ENCODE data around the gene LZTS3. TPM values are rescaled to one million over a fixed set of nuclear protein-coding genes. Genes with fewer than 3 reads are reported as not detected.
A peak's percentile ranks its signal among the peaks of the same experiment; 100 is the strongest.
"Not testable (repeated sequence)": the region's sequence is repeated elsewhere in the genome, so short reads cannot be mapped to it uniquely, and the experiment has no call there.

The LZTS3 gene
- total RNA-seq, 1 donor from 2014 or later, result 12.0 TPM

DNA sequence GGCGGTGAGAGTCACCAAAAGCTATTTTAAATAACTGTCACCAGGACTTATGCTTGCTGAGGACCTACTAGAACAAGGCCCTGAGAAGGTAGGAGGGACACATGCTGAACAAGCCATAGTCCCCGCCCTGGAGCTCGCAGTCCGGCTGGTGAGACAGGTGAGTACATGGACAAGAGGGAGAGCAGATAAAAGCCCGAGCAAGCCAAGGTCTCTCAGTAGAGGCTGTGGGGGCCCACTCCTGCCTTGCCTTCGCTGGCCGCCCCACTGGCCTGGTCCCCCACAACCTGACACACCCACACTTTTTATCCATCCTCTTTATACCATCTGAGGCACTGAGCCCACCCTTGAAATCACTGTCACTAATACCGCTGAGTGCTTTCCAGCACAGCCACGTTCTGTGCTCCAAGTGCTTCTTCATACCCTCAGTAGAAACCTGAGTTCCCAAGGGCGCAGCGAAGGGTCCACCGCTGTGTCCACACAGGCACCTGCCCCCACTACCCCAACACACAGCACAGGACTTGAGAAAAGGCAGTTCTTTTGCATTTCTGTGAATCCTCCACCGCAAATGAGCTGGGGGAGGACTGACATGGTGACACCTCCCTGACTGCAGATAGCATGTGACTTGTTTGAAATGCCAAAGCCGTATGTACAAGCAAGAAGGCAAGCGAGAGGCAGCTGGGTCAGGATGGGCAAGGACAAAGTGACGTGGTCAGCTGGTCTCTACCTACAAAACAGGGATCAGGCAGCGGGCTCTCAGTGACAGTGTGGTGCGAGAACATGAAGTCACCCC, 19.1 kb upstream of the LZTS3 start:
- no peak for DNase-seq

DNA sequence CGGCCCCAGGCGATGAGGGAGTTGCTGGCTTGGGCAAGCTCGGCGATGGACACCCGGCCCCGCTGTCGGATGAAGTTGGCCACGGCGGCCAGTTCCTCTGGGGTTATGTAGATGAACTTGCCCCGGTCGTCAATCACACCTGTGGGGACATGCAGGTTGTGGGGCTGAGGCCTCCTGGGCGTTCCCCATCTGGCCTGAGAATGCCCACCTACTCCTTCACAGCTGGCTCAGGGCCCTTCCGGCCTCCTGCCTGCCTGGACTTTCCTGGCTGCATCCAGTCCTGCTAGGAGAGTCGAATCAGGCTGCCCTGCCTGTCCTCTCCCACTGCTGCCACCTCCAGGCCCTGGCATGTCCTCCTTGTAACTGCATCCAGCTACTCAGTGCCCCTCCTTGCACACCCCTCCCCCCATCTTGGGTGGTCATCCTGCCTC, 17.3 kb upstream of the LZTS3 start:
- DNase-seq, result no peak

DNA sequence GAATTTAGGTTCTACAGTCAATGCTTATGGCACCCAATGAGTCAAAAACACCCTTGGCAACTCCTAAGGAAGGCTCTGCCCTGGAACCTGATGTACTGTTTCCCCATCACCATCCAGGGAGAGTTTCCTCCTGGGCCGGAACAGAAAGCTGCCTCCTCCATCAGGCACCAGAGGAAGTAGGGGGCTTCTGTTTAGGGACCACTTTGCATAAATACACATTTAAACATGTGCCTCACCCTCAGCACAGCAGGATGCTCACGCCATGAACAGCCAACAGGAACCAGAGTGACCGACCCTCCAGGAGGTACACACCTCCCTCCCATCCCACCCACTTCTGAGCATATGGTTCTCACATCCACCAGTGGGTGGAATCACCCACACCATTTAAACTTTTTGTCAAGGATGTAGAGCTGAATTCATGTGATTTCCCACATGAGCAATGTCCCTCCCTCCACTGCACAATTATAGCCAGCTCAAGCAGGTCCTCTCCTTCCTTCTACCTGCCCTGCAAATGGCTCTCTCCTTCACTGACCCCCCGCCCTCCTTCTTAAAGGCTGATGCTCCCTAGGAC, 16.3 kb upstream of the LZTS3 start:
- peak; percentile 52 for DNase-seq

DNA sequence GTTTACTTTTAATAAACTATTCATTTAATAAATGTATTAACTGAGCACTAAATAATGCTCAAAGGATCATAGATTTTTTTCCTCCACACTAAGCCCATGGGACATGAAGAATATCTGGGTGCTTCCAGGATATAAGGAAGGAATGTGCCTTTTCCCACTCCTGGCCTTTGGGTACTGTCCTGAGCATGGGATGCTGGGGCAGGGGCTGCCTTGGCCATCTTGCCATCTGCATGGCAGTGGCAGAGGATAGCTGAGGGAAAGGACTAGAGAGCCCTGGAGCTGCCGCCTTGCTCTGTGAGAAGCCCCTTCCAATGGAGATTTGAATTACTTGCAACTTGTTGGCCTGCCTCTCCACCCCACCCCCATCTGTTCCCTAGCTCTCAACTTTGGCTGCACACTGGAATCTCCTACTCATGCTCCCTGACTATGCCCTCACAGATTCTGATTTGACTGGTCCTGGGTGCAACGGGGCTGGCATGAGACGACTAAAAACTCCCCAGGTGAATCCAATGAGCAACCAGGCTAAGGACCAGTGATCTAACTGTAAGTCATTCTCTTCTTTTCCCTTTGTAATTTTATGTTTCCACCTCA, 15.6 kb upstream of the LZTS3 start:
- DNase-seq, result no peak

DNA sequence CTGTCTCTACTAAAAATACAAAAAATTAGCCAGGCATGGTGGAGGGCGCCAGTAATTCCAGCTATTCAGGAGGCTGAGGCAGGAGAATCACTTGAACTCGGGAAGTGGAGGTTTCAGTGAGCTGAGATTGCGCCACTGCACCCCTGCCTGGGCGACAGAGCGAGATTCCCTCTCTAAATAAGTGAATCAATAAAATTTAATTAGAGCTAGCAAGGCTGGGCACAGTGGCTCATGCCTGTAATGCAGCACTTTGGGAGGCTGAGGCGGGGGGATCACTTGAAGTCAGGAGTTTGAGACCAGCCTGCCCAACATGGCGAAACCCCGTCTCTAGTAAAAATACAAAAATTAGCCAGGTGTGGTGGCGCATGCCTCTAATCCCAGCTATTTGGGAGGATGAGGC, 14.5 kb upstream of the LZTS3 start:
- not testable (repeated sequence) for DNase-seq

DNA sequence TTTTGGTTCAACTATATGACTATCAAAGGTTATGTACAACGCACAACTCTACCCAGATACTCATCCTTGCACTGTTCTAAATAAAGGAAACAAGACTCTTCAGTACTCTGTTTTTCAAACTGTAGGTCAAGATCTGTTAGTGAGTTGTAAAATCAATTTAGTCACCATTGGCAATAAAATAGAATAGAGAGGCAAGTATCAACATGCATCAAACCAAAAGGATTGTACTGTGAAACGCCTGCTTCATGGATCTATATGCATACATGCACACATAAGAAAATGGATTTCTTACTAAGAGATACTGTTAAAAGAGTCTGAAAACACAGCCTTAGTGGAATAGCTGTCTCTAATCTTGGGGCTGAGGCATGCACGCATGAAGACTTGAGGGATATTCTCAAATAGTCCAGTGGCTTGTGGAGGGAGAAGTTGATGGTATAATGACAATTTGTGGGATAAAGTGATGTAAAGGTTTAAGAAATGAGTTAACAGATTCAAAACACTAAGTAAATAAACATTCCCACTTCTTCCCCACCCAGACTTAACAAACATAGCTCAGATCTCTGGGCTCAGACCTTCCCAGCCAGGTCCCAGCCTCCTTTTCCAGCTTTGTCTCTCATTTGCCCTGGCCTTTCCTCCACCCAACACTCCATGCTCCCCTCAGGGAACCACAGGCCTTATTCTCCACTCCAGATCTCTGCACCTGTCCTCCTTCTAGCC, 10.7 kb upstream of the LZTS3 start:
- no peak for DNase-seq

DNA sequence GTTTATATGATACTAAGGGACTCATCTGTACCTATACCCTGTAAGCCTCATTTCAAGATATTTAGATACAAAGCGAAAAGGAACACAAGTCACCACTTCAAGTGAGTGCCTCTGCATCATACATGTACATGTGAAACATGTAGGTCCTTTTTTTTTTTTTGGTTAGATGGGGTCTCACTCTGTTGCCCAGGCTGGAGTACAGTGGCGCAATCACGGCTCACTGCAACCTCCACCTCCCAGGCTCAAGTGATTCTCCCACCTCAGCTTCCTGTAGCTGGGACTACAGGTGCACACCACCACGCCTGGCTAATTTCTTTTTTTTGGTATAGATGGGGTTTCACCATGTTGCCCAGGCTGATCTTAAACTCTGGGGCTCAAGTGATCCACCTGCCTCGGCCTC, 9.1 kb upstream of the LZTS3 start:
- DNase-seq, result not testable (repeated sequence)

DNA sequence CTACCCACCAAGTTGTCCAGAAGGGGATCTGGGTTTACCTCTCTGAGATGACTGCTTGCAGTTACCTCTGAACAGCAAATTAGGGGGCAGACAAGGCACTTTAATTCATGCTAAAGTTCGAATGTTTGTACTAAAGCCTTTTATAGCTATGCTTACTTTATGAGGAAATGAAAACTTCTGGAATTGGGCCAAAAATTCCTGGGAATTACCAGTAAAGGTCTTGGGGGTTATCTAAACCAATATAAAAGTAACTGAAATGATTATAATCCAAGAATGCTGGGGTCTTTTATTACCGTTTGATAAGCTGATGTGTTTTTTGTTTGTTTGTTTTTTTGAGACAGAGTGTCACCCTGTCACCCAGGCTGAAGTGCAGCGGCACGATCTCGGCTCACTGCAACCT, 7.9 kb upstream of the LZTS3 start:
- DNase-seq, result no peak

DNA sequence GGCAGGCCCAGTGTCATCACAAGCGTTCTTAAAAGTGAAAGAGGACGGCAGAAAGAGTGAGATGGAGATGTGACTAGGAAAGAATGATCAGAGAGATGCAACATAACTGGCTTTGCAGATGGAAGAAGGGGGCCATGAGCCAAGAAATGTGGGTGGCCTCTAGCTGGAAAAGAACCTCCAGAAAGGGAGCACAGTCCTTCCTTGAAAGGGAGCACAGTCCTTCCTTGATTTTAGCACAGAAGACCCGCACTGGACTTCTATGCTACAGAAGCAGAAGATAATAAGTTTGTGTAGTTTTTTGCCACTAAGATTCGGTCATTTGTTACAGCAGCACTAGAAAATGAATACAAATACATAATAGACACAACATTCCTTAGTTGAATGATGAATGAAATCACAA, 7.0 kb upstream of the LZTS3 start:
- no peak for DNase-seq

DNA sequence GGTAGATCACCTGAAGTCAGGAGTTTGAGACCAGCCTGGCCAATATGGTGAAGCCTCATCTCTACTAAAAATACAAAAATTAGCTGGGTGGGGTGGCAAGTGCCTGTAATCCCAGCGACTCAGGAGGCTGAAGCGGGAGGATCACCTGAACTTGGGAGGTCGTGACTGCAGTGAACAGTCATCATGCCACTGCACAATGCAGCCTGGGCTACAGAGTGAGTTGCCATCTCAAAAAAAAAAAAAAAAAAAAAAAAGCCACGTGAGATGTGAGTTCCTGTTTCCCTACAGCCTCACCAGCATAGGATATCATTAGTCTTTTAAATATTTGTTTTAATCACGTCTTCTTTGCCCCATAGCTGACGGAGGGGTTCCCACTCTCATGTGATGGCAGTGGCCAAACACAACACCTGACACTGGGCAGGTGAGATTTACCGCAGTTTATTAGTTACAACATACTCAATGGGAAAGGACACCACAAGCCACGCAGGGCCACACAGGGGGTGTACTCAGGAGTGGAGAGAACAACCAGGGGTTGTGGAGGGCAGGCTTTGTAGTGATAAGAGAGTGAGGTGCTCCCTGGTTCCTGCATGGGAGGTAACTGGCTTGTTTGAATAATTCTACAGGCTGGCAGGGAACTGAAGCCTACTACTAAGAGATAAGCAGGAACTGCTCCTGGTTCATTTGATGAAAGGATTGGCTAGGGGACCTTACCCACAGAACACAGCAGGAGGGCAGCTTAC, 4.6 kb upstream of the LZTS3 start:
- DNase-seq, result no peak

DNA sequence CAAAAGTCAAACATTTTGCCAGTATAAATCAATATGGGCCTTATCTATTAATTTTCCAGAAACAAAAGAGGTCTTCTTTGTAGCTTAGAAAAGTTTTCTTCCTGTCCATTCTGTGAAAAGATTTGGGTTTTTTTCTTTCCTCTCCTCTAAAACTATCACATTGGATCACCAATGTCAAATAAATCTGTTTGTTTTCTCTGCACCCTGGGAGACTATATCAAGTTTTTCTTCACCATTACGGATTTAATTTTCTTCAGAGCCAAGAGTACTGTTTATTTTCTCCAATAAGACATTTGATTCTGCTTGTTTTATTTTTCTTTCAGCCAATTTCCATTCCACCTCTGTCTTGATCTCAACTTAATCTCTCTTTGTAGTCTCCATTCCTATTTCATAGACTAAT, 1.9 kb upstream of the LZTS3 start:
- no peak for DNase-seq

DNA sequence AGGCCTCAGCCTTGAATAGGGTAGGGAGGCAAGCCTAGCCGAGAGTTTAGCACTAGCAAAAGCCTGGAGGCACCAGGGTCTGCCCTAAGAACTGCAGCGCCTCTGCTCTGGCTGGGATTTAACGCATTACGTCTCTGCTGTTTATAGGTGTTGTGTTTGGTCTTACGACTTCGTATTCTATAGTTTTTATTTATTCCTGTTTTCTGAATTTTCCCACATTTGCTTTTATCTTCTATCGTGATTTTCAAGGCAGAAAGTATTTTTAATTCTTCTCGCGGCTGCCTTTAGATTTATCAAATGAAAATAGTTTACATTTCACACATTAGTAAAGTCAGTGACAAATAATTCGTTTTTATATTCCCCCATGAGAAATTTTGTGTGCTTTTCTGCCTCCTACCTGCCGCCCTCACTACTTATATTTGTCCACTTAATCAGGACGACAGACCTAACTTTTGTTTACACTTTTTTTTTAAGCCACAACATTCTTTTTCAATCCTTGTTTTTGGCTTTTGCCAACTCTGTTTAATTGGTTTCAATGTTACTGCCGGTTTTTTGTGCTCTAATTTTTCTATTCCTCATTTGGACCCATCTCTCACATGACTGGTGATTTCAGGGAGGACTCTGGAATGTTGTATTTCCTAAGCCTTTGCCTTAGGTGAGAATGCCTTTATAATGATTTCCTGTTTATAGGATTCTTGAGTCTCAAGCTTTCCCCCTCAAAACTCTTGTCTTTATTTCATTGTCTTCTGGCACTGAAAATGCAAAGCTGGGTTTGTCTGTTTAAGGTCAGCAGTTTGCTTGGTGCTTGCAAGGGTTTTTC, 1.3 kb upstream of the LZTS3 start:
- DNase-seq, result no peak

DNA sequence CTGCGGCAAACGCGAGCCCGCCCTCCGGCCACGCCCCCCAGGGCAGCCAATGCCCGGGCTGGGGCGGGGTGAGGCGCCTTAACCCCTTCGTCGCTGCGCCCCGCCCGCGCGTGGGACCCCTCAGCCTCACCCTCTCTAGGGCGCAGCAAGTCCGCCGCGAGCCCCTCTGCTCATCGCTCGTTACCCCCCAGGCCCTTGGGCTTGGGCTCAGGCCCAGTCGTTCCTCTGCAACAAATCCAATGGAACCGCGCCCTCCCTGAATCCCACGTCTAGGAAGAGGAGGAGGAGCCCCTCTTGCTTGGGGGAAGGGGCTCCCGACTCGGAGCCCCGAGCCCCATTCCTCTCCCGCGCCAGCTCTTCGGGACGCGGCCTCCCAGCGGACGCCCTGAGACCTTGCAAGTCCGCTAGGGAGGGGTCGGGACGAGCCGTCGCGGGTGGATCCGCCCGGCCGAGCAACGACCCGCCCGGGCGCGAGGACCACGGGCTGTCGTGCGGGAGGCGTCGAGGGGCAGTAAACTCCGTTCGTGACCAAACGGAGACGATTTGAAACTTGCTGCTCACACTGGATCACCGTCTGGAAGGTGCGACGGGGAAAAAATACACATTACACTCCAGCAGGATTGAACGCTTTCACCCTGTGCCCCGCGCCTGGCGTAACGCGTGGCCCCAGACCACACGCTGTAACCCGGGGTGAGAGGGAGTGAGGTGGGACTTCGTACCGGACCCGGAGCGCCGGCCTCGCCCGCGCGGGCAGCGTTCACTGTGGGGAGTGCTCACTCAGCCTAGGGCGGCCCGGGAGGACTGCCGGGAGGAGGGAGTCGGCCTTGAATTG, 477 bp upstream of the LZTS3 start:
- peak; percentile 79 for DNase-seq

DNA sequence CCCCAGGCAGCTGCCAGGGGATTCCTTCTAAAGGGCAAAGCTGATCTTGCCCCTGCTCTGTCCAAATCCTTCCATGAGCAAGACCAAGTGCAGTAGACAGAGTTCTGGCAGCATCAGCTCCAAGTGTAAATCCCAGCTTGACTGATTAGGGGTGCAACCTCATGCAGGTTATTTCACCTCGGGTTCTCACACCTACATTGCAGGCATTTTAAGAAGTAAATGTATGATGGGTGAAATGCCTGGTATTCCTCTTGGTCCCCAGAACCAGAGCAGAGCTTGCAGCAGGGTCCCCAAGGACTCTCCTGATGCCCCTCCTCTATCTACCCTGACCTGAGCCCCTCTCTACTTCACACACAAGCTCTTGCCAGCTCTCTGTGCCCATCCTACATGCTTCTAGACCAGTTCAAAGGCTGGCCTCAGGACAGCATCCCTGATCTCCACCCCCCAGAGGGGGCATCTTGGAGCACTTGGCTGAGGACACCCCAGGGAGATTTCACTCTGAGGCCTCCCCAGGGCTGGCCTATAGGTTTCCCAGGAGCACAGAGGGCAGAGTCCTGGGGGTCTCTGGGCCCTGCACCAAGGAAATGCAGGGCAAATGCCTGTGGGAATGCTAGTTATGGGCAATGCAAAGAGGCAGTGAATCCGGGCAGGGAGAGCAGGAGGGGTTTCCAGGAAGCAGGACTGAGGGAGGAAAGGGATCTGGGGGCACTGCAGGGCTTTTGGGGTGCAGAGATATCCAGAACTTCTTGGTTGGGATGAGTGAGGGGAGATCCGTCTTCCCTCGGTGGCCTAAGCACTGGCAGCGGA, 1.0 kb downstream of the LZTS3 start:
- DNase-seq, result no peak

DNA sequence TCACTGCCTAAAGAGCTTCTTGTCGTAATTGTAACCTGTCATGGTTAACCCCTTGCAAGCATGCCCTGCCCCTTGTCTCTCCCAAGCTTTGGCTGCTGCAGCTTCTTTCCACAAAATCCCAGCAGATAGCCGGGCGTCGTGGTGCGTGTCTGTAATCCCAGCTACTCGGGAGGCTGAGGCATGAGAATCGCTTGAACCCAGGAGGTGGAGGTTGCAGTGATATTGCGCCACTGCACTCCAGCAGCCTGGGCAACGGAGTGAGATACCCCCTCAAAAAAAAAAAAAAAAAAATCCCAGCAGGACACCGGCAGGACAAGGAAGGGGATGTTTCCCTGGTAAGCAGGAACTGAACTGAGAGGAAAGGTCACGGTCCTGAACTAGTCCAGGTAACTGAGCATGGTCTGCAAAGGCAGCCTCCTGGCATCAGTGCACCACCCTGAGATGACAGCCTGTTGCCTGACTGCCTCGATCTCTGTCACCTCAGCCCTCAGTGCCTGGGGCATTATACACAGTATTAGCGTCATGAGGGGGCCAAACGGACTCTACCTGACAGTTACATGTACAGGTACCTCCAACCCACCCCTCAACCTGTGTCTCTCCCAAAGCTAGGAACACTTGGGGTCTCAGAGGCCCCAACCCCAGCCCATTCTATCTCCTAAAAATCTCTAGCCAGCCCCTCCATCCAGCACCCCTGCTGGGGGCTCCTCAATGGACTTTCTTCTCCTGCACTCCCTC, 1.8 kb downstream of the LZTS3 start:
- DNase-seq, result no peak

DNA sequence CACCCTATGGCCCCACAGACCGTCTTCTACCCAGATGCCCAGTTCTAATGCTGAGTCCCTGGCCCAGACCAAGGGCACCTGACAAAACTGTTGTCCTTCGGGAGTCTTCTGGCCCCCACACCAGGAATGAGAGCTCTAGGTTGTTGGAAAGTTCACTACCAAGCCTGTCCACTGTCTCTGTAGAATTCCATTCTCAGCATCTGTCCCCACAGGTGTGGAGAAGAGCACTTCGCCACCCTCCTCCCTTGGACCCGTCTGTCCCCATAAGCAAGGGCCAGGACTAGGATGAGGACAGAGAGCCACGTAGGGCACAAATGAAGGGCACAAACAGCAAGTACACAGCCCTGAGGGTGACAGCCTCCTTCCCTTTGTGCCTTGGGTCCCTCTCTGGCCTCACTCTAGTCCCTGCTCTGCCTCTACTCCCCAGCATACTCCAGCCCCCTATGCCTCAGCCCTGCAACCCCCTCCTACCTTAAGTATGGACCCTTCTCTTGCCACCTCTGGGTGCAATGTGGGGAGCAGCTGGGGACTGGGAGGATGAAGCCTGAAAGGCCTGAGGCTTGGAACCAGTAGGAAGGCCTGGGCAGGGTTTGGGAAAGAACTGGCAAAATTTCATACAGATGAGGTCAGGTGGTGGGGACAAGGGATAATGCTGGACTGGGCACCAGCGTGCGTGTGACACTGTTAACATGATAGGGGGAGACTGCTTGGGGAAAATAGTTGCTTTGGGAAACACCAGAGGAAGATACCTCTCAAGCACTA, 4.3 kb downstream of the LZTS3 start:
- no peak for DNase-seq

DNA sequence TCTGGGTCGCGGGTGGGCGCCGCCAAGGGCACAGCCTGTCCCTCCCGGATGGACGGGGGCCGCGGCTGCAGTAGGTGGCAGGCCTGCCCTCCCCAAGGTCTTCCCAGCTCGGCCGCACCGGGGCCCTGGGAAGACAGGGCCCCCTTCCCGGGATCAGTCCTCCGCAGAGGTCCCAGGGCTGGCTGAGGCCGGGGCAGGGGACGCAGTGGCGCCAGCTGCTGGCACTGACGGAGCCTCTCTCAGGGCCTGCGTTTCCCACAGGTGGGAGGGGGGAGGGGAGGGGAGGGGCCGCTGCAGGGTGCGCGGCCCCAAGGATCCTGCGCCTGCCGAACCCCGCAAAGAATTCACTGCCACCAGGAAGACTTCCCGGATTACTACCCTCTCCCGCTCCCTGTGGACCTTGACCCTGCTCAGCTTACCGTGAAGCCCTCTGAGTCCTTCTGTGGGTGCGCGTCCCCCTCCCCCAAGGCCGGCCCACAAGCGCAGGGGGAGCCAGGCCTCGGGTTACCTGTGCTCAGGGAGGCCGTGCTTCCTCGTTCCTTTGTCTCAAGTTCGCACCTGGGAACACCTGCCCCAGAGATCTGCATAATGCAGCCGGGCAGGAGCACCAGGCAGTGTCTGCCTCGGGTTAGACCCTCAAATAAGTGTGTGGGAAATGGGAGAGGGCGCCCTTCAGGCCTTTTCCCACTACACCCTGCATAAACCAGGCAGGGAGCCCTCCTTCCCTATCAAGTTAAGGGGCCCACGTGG, 5.1 kb downstream of the LZTS3 start:
- DNase-seq, result no peak

DNA sequence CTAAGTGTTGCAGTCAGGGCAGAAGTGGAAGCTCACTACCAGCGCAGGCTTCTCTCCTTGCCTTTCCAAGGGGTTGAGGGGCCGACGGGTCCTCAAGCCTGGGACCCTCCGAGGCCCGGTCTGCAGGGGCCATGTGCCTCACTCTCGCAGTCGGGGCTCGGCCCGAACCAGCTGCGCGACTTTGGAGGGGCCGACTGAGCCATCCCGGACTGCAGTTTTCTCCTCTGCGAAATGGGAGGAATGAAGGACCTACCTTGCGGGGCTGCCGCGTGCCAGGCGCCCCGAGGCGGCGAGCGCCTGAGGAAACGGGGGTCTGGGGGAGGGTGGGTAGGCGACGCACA, 5.6 kb downstream of the LZTS3 start:
- no peak for DNase-seq

Measured in occipital lobe (tissue), 2 donors.